Nephron (organoid): Measurements from ENCODE around the gene CLTCL1.

Experiments used
- H3K27ac Mint-ChIP-seq, 3 experiments: 2 replicates each; pipeline ENCODE4 v1.8.0; 2020; ENCODE audit warnings: mixed read lengths in 3 of 3, mild to moderate bottlenecking in 2 of 3, moderate library complexity in 1 of 3
- H3K27me3 Mint-ChIP-seq: 2 replicates; pipeline ENCODE4 v1.8.0; 2021; ENCODE audit warnings: low read depth, mild to moderate bottlenecking, moderate library complexity, mixed read lengths
- H3K36me3 Mint-ChIP-seq: 2 replicates; pipeline ENCODE4 v1.8.0; 2020; ENCODE audit warnings: low read depth, mixed read lengths
- H3K4me1 Mint-ChIP-seq: 2 replicates; pipeline ENCODE4 v1.8.0; 2020; ENCODE audit warnings: mixed read lengths
- H3K4me3 Mint-ChIP-seq, 3 experiments: 2 replicates each; pipeline ENCODE4 v1.8.0; 2020; ENCODE audit warnings: mild to moderate bottlenecking in 3 of 3, mixed read lengths in 3 of 3, moderate library complexity in 2 of 3
- H3K9me3 Mint-ChIP-seq: 2 replicates; pipeline ENCODE4 v1.8.0; 2020; ENCODE audit warnings: mixed read lengths
- CTCF ChIP-seq, 3 experiments: fragments of 200-600 bp; sonication (generic); IDR thresholded peaks; one replicate each; pipeline ENCODE4 v1.5.0; 2021; ENCODE audit warnings: antibody characterized with exemption in 3 of 3; ENCODE audit not compliant: unreplicated experiment in 3 of 3

Gene CLTCL1

GRCh38 chr22:19275513-19275912 is 16.0 kb downstream of the CLTCL1 start:
- no peak for TF ChIP-seq CTCF (IDR thresholded peaks at IDR 0.05; ENCODE audit: unreplicated experiment in 3 of 3)
- H3K36me3 Mint-ChIP-seq = peaks cover 6% of the 10 kb centered on the region
- H3K9me3 Mint-ChIP-seq = no peaks in the 10 kb centered on the region
- no peak overlapping the region for H3K4me3 Mint-ChIP-seq
- H3K4me1 Mint-ChIP-seq = peaks cover 5% of the 10 kb centered on the region
- H3K27me3 Mint-ChIP-seq = no peaks in the 10 kb centered on the region
- no peak overlapping the region for H3K27ac Mint-ChIP-seq

GRCh38 chr22:19275104-19275503 is 16.4 kb downstream of the CLTCL1 start:
- TF ChIP-seq CTCF (IDR thresholded peaks at IDR 0.05; ENCODE audit: unreplicated experiment in 3 of 3) = no peak
- H3K36me3 Mint-ChIP-seq = peaks cover 7% of the 10 kb centered on the region
- H3K9me3 Mint-ChIP-seq = no peaks in the 10 kb centered on the region
- peaks cover 5% of the 10 kb centered on the region for H3K4me1 Mint-ChIP-seq
- no peak overlapping the region for H3K4me3 Mint-ChIP-seq
- no peak overlapping the region for H3K27ac Mint-ChIP-seq
- H3K27me3 Mint-ChIP-seq = no peaks in the 10 kb centered on the region

GRCh38 chr22:19271856-19272535 is 19.5 kb downstream of the CLTCL1 start:
- Mint-ChIP-seq H3K27me3 (no peaks in the 10 kb centered on the region), H3K9me3 (peaks cover 8% of the 10 kb centered on the region), H3K4me3 (no peak overlapping the region), H3K4me1 (peaks cover 5% of the 10 kb centered on the region), H3K27ac (no peak overlapping the region), H3K36me3 (peaks cover 21% of the 10 kb centered on the region)
- no peak for TF ChIP-seq CTCF (IDR thresholded peaks at IDR 0.05; ENCODE audit: unreplicated experiment in 3 of 3)

- Mint-ChIP-seq H3K4me3 (no peak overlapping the region), H3K27ac (no peak overlapping the region), H3K9me3 (peaks cover 14% of the 10 kb centered on the region), H3K36me3 (peaks cover 26% of the 10 kb centered on the region), H3K4me1 (peaks cover 5% of the 10 kb centered on the region), H3K27me3 (no peaks in the 10 kb centered on the region)
- TF ChIP-seq CTCF (IDR thresholded peaks at IDR 0.05; ENCODE audit: unreplicated experiment in 3 of 3) = no peak
Measured at GRCh38 chr22:19271273-19271855, 20.2 kb downstream of the CLTCL1 start.

- Mint-ChIP-seq H3K27ac (no peak overlapping the region), H3K36me3 (peaks cover 30% of the 10 kb centered on the region), H3K9me3 (peaks cover 19% of the 10 kb centered on the region), H3K27me3 (no peaks in the 10 kb centered on the region), H3K4me3 (no peak overlapping the region), H3K4me1 (peaks cover 2% of the 10 kb centered on the region)
- no peak for TF ChIP-seq CTCF (IDR thresholded peaks at IDR 0.05; ENCODE audit: unreplicated experiment in 3 of 3)
Measured at GRCh38 chr22:19270873-19271272, 20.6 kb downstream of the CLTCL1 start.
